Ascending aorta (tissue), 2 donors: Measurements from ENCODE around the gene UBIAD1. TPM values are rescaled to one million over a fixed set of nuclear protein-coding genes. Genes with fewer than 3 reads are reported as not detected.

Experiments
- DNase-seq, 2 donors: peaks; one replicate each; pipeline ENCODE4 v3.0.0-alpha.2; 2019; ENCODE audit warnings: low spot score in 2 of 2
- H3K27ac ChIP-seq, 2 donors: fragments of 200-600 bp; sonication (generic); one replicate each; pipeline ENCODE4 v1.5.1; 2016 to 2017; ENCODE audit warnings: mild to moderate bottlenecking in 1 of 2
- H3K27me3 ChIP-seq: fragments of 200-600 bp; sonication (generic); one replicate; pipeline ENCODE4 v1.5.1; 2017
- H3K36me3 ChIP-seq, 2 donors: fragments of 200-600 bp; sonication (generic); one replicate each; pipeline ENCODE4 v1.5.1; 2016
- H3K4me1 ChIP-seq, 2 donors: fragments of 200-600 bp; sonication (generic); one replicate each; pipeline ENCODE4 v1.5.1; 2016 to 2017; ENCODE audit warnings: mild to moderate bottlenecking in 1 of 2
- H3K4me3 ChIP-seq, 2 donors: fragments of 200-600 bp; sonication (generic); one replicate each; pipeline ENCODE4 v1.5.1; 2016 to 2017; ENCODE audit warnings: mild to moderate bottlenecking in 1 of 2
- H3K9me3 ChIP-seq, 2 donors: fragments of 200-600 bp; sonication (generic); one replicate each; pipeline ENCODE4 v1.5.1; 2016
- intact Hi-C: fragments of 100-400 bp; cut with DNase I; formaldehyde crosslinking; loops from one replicate; pipeline ENCODE4 v1.15.1; 2023
- total RNA-seq: library from RNA; depleted of rRNA; stranded (reverse); fragments of >200 nt; gene quantifications from one replicate; pipeline ENCODE4 v1.1.0, GENCODE V29; 2016
- TF ChIP-seq, protein P1 (sequence below), 3 experiments: fragments of 200-600 bp in 2 of 3; fragments of 450-650 bp in 1 of 3; sonication (generic) in 2 of 3; IDR thresholded peaks; one replicate each; pipeline ENCODE4 v1.5.1; 2016 to 2019; ENCODE audit warnings: antibody characterized with exemption in 3 of 3, mild to moderate bottlenecking in 1 of 3, moderate library complexity in 1 of 3

The UBIAD1 gene
- total RNA-seq, 1 donor from 2014 or later, result 53.0 TPM

DNA sequence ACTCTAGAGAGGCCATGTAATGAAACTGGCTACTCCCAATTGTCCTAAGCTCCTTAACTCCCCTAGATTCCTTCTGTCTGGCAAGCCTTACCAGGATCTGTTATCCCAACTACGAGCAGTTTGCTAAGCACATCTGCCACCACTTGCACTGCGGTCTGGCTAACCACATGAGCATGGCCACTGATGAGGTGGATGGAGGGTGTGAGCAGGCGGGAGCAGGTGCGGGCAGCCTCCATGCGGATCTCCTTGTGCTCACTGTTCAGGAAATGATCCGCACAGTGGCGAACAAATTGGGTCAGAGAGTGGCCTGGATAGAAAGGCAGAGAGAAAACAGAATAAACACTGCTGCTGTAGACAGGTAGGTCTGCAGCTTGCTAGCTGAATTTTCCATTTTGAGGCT is 34.7 kb upstream of the UBIAD1 start:
- no peak overlapping the region for H3K27ac ChIP-seq
- no peaks in the 10 kb centered on the region for H3K27me3 ChIP-seq
- TF ChIP-seq, protein P1, sequence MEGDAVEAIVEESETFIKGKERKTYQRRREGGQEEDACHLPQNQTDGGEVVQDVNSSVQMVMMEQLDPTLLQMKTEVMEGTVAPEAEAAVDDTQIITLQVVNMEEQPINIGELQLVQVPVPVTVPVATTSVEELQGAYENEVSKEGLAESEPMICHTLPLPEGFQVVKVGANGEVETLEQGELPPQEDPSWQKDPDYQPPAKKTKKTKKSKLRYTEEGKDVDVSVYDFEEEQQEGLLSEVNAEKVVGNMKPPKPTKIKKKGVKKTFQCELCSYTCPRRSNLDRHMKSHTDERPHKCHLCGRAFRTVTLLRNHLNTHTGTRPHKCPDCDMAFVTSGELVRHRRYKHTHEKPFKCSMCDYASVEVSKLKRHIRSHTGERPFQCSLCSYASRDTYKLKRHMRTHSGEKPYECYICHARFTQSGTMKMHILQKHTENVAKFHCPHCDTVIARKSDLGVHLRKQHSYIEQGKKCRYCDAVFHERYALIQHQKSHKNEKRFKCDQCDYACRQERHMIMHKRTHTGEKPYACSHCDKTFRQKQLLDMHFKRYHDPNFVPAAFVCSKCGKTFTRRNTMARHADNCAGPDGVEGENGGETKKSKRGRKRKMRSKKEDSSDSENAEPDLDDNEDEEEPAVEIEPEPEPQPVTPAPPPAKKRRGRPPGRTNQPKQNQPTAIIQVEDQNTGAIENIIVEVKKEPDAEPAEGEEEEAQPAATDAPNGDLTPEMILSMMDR (IDR thresholded peaks at IDR 0.05), result no peak
- intact Hi-C loops, result no loop called here
- H3K9me3 ChIP-seq, result no peaks in the 10 kb centered on the region
- no peak for DNase-seq
- no peak overlapping the region for H3K4me3 ChIP-seq
- H3K36me3 ChIP-seq, result peaks cover 80 to 97% of the 10 kb centered on the region in 2 donors
- H3K4me1 ChIP-seq, result no peaks in the 10 kb centered on the region

DNA sequence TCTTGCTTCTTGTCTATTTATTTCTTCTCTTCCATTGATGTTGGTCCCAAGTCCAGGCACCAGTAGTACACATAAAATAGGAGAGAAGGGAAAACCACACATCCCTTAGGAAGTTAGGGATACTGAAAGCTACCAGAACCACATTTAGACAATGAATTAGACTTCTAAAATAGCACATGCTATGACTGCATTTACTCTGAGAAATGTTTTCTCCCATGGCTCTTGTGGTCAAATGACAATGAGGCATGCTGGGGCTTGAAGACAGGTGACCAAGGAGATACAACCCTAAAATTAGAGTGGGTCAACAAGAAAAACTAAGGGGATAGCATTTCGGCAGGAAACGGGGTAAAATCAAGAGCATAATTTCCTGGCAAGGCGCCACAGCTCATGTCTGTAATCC is 27.8 kb upstream of the UBIAD1 start:
- Histone ChIP-seq H3K4me3 (no peak overlapping the region), H3K27me3 (no peaks in the 10 kb centered on the region), H3K9me3 (no peaks in the 10 kb centered on the region), H3K36me3 (peaks cover 62 to 65% of the 10 kb centered on the region in 2 donors), H3K4me1 (no peaks in the 10 kb centered on the region), H3K27ac (no peak overlapping the region)
- DNase-seq, result no peak
- intact Hi-C loops, result no loop called here
- TF ChIP-seq, protein P1 (IDR thresholded peaks at IDR 0.05), result no peak

DNA sequence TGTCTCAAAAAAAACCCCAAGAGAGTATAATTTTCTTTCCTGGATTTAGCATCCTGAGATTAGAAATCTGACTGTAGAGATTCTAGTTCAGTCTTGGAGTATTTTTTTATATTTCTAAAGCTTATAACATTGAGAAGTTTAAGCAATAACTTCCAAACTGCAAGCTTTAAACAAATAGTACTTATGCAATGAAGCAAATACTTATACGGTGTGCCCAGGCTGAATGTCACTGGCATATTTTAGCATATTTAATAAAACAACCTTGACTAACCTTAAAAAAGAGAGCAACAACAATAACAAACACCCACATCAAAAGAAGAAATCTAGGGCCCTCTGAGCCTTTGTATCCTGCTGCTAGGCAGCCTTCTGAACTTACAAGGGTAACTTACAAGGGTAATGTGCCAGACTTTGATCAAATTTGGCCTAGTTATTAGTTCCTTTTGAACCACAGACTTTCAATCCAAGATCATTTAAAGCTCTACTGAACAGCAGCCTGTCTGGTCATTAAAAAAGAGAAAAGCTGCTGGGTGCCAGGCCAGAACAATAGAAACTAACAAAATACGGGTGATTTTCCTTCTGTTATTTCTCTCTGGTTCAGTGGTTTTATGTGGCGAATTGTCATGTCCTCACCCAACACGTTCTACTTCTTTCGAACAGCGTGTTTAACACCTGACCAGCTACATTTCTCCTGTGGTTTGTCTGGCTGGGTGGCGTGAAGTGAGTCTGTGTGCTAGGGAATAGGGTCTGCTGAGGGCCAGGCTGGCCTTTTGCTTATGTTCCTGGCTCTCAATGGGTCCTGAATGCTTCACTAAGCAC is 26.9 kb upstream of the UBIAD1 start:
- no peak overlapping the region for H3K27ac ChIP-seq
- H3K9me3 ChIP-seq, result no peaks in the 10 kb centered on the region
- DNase-seq, result no peak
- peaks cover 54 to 64% of the 10 kb centered on the region in 2 donors for H3K36me3 ChIP-seq
- H3K27me3 ChIP-seq, result no peaks in the 10 kb centered on the region
- intact Hi-C loops, result no loop called here
- TF ChIP-seq, protein P1 (IDR thresholded peaks at IDR 0.05), result no peak
- no peak overlapping the region for H3K4me3 ChIP-seq
- H3K4me1 ChIP-seq, result no peaks in the 10 kb centered on the region

DNA sequence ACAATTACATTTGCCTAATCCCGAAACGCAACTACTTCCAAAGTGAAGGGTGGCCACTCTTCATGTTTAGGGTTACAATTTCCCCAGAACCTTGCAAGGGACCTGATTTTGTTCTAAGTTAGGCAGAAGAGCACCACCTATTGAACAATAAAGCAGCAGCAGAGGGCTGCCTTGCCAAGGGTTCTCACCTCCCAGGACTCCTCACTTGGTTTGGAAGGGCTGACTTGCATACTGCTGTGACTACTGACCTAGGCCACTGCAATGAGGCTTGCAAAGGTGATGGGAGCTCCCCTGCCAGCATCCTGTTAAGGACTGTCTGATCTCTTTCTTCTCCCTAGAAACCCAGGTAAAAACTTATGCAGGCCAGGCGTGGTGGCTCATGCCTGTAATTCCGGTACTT is 24.8 kb upstream of the UBIAD1 start:
- DNase-seq, result no peak
- no peak overlapping the region for H3K4me3 ChIP-seq
- intact Hi-C loops, result no loop called here
- TF ChIP-seq, protein P1 (IDR thresholded peaks at IDR 0.05), result no peak
- no peaks in the 10 kb centered on the region for H3K27me3 ChIP-seq
- H3K4me1 ChIP-seq, result no peaks in the 10 kb centered on the region
- H3K36me3 ChIP-seq, result peaks cover 48 to 66% of the 10 kb centered on the region in 2 donors
- no peaks in the 10 kb centered on the region for H3K9me3 ChIP-seq
- no peak overlapping the region for H3K27ac ChIP-seq

DNA sequence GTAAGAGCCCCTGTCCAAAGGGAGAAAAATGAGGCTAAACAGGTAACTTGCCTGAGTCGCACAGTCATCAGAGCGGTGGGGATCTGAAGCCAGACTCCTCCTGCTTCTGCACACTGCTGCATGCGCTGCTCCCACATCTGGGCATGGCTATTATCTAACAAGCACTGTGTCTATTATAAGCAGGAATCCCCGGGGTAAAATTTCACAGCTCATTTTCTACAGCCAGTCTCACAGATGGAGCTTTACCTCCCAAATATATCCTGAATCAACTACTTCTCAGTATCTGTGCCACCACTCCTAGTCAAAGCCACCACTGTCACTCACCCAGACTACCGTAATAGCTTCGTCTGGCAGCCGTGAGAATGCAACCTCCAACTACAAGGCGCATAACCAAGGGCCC is 20.5 kb upstream of the UBIAD1 start:
- Histone ChIP-seq H3K4me3 (no peak overlapping the region), H3K36me3 (peaks cover 63 to 78% of the 10 kb centered on the region in 2 donors), H3K27me3 (no peaks in the 10 kb centered on the region), H3K9me3 (no peaks in the 10 kb centered on the region), H3K4me1 (no peaks in the 10 kb centered on the region), H3K27ac (no peak overlapping the region)
- TF ChIP-seq, protein P1 (IDR thresholded peaks at IDR 0.05), result no peak
- DNase-seq, result no peak
- intact Hi-C loops, result no loop called here
